GM13976 (cell line): ENCODE data around the gene LRMDA.

Experiments used
- DNase-seq: peaks from one replicate; pipeline ENCODE4 v3.0.0; 2012; ENCODE audit warnings: low spot score
- CTCF ChIP-seq: IDR thresholded peaks from 2 replicates; pipeline ENCODE4 v1.5.1; 2012; ENCODE audit warnings: borderline replicate concordance, mild to moderate bottlenecking; ENCODE audit not compliant: insufficient read depth; ENCODE audit errors: extremely low read depth, missing control alignments, control extremely low read depth
- in situ Hi-C: fragments of 300-500 bp; cut with MboI; formaldehyde crosslinking; loops from one replicate; pipeline ENCODE4 v1.12.0; 2022; ENCODE audit warnings: low sequenced_read_pairs, mixed read lengths, inconsistent platforms; ENCODE audit not compliant: unreplicated experiment

LRMDA gene

DNA sequence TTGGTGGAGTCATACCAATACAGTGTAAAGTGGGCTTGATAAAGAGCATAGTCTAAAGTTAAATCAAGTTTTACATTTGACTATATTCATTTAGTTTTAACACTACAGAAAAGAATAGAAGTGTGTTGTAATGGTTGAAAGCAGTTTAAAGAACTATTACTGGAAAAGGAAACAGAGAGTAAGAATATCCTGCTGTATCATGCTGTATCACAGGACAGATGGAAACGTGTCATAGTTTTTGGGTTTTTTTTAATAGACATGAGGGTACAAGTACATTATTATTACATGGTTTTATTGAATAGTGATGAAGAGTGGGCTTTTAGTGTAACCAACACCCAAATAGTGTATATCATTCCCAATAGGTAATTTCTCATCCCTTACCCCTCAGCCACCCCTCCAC lies 944.3 kb downstream of the LRMDA start:
- no peak for DNase-seq
- in situ Hi-C loops = no loop called here
- no peak for TF ChIP-seq CTCF

DNA sequence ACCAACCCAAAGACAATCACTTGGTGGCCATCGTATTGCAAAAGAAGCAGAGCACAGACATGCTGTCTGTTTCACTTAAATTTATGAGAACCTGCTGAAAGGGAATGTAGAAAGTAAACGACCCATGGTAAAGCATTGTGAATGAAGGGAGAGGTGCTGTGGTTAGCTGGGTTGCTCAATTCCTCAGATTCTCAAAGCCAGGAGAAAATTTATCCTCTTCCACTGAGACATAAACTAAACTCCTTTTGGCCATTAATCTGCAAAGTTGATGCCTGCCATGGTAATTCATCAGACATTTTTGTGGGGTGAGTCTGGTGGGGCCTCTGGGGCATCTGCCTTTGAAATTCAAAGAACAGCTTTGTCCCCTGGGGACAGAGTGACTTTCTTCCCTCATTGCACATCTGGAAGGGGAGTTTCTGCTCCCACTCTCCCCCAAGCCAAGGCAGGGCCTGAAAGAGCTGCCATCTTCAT lies 951.0 kb downstream of the LRMDA start:
- TF ChIP-seq CTCF = no peak
- in situ Hi-C loops = no loop called here
- no peak for DNase-seq

GRCh38 chr10:76388321-76389023 lies 957.0 kb downstream of the LRMDA start:
- DNase-seq = no peak
- in situ Hi-C loops = no loop called here
- TF ChIP-seq CTCF = no peak

GRCh38 chr10:76393875-76394706 lies 962.7 kb downstream of the LRMDA start:
- in situ Hi-C loops = no loop called here
- no peak for TF ChIP-seq CTCF
- DNase-seq = no peak

GRCh38 chr10:76394707-76395042 lies 963.3 kb downstream of the LRMDA start:
- no peak for DNase-seq
- in situ Hi-C loops = no loop called here
- TF ChIP-seq CTCF = no peak

- in situ Hi-C loops = no loop called here
- no peak for DNase-seq
- no peak for TF ChIP-seq CTCF
These were observed 963.8 kb downstream of the LRMDA start for GRCh38 chr10:76395251-76395650.
